Measurements from ENCODE around the gene LY9.
"Not testable (repeated sequence)": the region's sequence is repeated elsewhere in the genome, so short reads cannot be mapped to it uniquely, and the experiment has no call there.

Gene LY9

GRCh38 chr1:160773093-160773492 lies 22.9 kb upstream of the LY9 start:
- no peak for DNase-seq (ENCODE audit: low spot score)

- no peak for DNase-seq (ENCODE audit: low spot score)
Observed at GRCh38 chr1:160774886-160775719, 20.9 kb upstream of the LY9 start.

GRCh38 chr1:160776178-160776577 lies 19.8 kb upstream of the LY9 start:
- DNase-seq (ENCODE audit: low spot score): no peak

GRCh38 chr1:160777486-160778089 lies 18.4 kb upstream of the LY9 start:
- peak; percentile 12 for DNase-seq (ENCODE audit: low spot score)

GRCh38 chr1:160778976-160779375 lies 17.0 kb upstream of the LY9 start:
- DNase-seq (ENCODE audit: low spot score): no peak

- DNase-seq (ENCODE audit: low spot score): peak; percentile 18
Observed at GRCh38 chr1:160779626-160780397, 16.2 kb upstream of the LY9 start.

- DNase-seq (ENCODE audit: low spot score): no peak
Observed at GRCh38 chr1:160780398-160780755, 15.6 kb upstream of the LY9 start.

- DNase-seq (ENCODE audit: low spot score): no peak
Observed at GRCh38 chr1:160781186-160781766, 14.7 kb upstream of the LY9 start.

- no peak for DNase-seq (ENCODE audit: low spot score)
Observed at GRCh38 chr1:160781914-160782689, 13.9 kb upstream of the LY9 start.

- not testable (repeated sequence) for DNase-seq (ENCODE audit: low spot score)
Observed at GRCh38 chr1:160782988-160783765, 12.8 kb upstream of the LY9 start.

GRCh38 chr1:160789051-160789701 lies 6.8 kb upstream of the LY9 start:
- no peak for DNase-seq (ENCODE audit: low spot score)

GRCh38 chr1:160789702-160790611 lies 6.0 kb upstream of the LY9 start:
- no peak for DNase-seq (ENCODE audit: low spot score)

- DNase-seq (ENCODE audit: low spot score): no peak
Observed at GRCh38 chr1:160794376-160794775, 1.6 kb upstream of the LY9 start.

- DNase-seq (ENCODE audit: low spot score): no peak
Observed at GRCh38 chr1:160797271-160797709, 1.3 kb downstream of the LY9 start.

- no peak for DNase-seq (ENCODE audit: low spot score)
Observed at GRCh38 chr1:160797861-160798273, 1.9 kb downstream of the LY9 start.

GRCh38 chr1:160798439-160798838 lies 2.5 kb downstream of the LY9 start:
- no peak for DNase-seq (ENCODE audit: low spot score)

GRCh38 chr1:160799641-160800040 lies 3.7 kb downstream of the LY9 start:
- DNase-seq (ENCODE audit: low spot score): no peak

GRCh38 chr1:160800142-160800541 lies 4.2 kb downstream of the LY9 start:
- DNase-seq (ENCODE audit: low spot score): no peak
